Esophagus muscularis mucosa (tissue), 3 donors: ENCODE results near the gene ZFP91.

ENCODE experiments used
- POLR2A ChIP-seq: fragments of 450-650 bp; IDR thresholded peaks from one replicate; pipeline ENCODE4 v1.6.1; 2017; ENCODE audit warnings: antibody characterized with exemption, moderate library complexity, mild to moderate bottlenecking, low read depth
- POLR2AphosphoS5 ChIP-seq, 2 donors: sonication (generic); formaldehyde crosslinking; IDR thresholded peaks; one replicate each; pipeline ENCODE4 v1.6.1; 2017; ENCODE audit warnings: antibody characterized with exemption in 2 of 2
- TF ChIP-seq, protein P1 (sequence below), 3 experiments: fragments of 200-600 bp in 2 of 3; fragments of 450-650 bp in 1 of 3; sonication (generic) in 2 of 3; IDR thresholded peaks; one replicate each; pipeline ENCODE4 v1.5.1; 2017 to 2019; ENCODE audit warnings: antibody characterized with exemption in 3 of 3, mild to moderate bottlenecking in 2 of 3, moderate library complexity in 1 of 3

DNA sequence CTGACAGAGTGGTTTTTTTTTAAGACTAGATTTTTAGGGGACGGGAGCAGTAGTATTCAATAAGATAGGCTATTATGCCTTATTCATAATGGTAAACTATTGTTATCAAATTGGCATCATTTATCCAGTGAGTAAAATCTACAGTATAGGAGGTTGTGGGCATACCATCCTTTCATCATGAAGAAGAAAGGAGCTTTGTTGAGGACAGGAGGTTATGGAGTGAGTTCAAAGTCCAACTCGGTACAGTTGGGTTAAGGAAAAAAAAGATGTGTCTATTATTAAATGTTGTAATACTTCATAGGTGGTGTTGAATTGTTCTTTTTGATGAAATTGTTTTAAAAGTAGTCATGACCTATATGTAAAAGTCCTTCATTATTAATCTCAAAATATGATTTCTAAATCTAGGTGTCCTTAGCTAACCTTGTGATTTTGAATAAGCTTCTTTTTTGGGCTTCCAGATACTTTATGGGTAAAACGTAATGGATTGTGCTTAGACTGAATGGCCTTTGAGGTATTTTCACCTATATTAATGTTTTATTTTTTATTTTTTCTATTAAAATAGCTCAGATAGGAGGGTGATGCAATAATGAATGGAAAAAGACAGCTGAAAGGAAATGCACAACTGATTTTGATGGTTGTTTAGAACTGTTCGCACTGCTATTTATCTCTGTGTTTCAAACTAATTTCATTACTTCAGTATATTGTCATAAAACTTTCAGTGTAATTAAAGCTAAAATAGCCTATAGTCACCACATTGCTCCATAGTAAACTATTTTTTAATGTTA lies 28.3 kb downstream of the ZFP91 start:
- TF ChIP-seq, protein P1, sequence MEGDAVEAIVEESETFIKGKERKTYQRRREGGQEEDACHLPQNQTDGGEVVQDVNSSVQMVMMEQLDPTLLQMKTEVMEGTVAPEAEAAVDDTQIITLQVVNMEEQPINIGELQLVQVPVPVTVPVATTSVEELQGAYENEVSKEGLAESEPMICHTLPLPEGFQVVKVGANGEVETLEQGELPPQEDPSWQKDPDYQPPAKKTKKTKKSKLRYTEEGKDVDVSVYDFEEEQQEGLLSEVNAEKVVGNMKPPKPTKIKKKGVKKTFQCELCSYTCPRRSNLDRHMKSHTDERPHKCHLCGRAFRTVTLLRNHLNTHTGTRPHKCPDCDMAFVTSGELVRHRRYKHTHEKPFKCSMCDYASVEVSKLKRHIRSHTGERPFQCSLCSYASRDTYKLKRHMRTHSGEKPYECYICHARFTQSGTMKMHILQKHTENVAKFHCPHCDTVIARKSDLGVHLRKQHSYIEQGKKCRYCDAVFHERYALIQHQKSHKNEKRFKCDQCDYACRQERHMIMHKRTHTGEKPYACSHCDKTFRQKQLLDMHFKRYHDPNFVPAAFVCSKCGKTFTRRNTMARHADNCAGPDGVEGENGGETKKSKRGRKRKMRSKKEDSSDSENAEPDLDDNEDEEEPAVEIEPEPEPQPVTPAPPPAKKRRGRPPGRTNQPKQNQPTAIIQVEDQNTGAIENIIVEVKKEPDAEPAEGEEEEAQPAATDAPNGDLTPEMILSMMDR (IDR thresholded peaks at IDR 0.05) = no peak
- no peak for TF ChIP-seq POLR2AphosphoS5 (IDR thresholded peaks at IDR 0.05)
- no peak for TF ChIP-seq POLR2A
